Muscle layer of colon (tissue), 2 donors: ENCODE data around the gene BFSP2.
A peak's percentile ranks its signal among the peaks of the same experiment; 100 is the strongest.
"Not testable (repeated sequence)": the region's sequence is repeated elsewhere in the genome, so short reads cannot be mapped to it uniquely, and the experiment has no call there.

ENCODE experiments used
- H3K27ac ChIP-seq: one replicate; pipeline ENCODE4 v1.7.0; 2013; ENCODE audit warnings: low read depth, mild to moderate bottlenecking, low read length, moderate library complexity
- H3K27me3 ChIP-seq, 2 donors: one replicate each; pipeline ENCODE4 v1.7.0; 2013; ENCODE audit warnings: low read length in 2 of 2, mild to moderate bottlenecking in 2 of 2; ENCODE audit not compliant: insufficient read depth in 2 of 2, control insufficient read depth in 1 of 2
- H3K36me3 ChIP-seq: one replicate; pipeline ENCODE4 v1.7.0; 2013; ENCODE audit warnings: mild to moderate bottlenecking, low read length; ENCODE audit not compliant: insufficient read depth
- H3K4me1 ChIP-seq: one replicate; pipeline ENCODE4 v1.7.0; 2013; ENCODE audit warnings: mild to moderate bottlenecking, low read length; ENCODE audit not compliant: insufficient read depth
- H3K4me3 ChIP-seq, 2 donors: one replicate each; pipeline ENCODE4 v1.7.0; 2013; ENCODE audit warnings: low read length in 2 of 2, low read depth in 1 of 2, mild to moderate bottlenecking in 1 of 2, moderate library complexity in 1 of 2
- H3K9ac ChIP-seq: one replicate; pipeline ENCODE4 v1.7.0; 2013; ENCODE audit warnings: low read length
- H3K9me3 ChIP-seq: one replicate; pipeline ENCODE4 v1.7.0; 2013; ENCODE audit warnings: mild to moderate bottlenecking, low read length
- donor health status: abdominal sarcoma.
- donor health status: Adenocarcinoma of cecum.

BFSP2 gene

GRCh38 chr3:133474251-133474801 lies 74.5 kb downstream of the BFSP2 start:
- Histone ChIP-seq H3K27me3 (no peaks in the 10 kb centered on the region), H3K9ac (no peak overlapping the region), H3K36me3 (no peaks in the 10 kb centered on the region), H3K4me1 (peaks cover 16% of the 10 kb centered on the region), H3K27ac (peak overlapping the region; percentile 57), H3K9me3 (no peaks in the 10 kb centered on the region), H3K4me3 (no peak overlapping the region)

DNA sequence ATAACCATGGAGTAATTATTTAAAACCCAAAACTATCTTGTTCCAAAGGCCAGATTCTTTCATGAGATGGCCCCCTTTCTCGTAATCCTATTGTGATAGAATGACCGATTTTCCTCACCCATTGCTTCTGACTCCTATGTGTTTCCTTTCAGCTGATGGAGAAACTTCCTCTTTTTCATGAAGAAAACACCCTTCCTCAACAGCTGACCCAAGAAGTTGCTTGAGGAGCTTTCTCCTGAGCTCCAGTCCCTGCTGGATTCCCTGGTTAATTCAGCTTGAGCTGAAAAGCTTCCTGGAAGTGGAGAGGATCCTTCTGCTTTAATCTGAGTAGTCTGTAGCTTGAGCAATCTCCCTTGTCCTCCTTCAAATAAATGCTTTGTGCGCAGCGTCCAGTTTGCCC lies 75.0 kb downstream of the BFSP2 start:
- Histone ChIP-seq H3K27ac (peak overlapping the region; percentile 57), H3K9ac (no peak overlapping the region), H3K27me3 (no peaks in the 10 kb centered on the region), H3K9me3 (no peaks in the 10 kb centered on the region), H3K36me3 (no peaks in the 10 kb centered on the region), H3K4me3 (no peak overlapping the region), H3K4me1 (peaks cover 16% of the 10 kb centered on the region)

DNA sequence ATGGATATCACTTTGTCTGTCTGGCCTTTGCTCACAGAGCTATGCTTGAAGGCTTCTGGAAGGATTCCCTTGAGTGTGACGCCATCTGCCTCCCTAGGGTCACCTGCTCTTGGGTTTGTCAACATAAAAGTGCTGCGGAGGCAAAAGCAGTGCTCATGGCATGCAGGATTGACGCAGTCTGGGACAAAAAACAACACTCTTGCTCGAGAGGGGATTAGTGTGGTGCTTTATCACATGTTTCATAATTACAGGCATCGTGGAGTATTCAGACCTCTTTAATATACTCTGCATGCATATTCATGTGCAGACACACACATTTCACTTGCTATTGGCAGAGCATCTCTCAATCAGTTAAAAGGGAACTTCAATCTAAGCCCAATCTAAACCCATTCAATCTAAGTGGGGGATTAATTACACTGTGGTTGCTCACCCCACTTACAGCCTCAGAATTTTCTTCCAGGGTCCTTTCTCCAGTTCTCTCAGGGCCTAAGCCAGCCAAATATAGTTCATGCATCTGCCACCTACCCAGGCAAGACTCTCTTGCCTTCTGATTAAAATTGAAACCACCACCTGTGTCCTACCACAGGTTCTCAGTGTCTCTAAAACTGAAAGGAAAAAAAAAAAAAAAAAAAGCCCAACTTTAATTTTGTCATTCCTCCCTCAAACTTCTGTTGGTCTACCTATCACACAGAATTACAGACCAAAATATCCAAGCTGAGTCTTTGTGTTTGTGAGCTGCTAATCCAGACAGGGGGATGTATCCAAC lies 75.6 kb downstream of the BFSP2 start:
- peak overlapping the region; percentile 57 for H3K27ac ChIP-seq
- H3K27me3 ChIP-seq = no peaks in the 10 kb centered on the region
- no peak overlapping the region for H3K9ac ChIP-seq
- H3K9me3 ChIP-seq = no peaks in the 10 kb centered on the region
- peaks cover 16% of the 10 kb centered on the region for H3K4me1 ChIP-seq
- no peak overlapping the region for H3K4me3 ChIP-seq
- H3K36me3 ChIP-seq = no peaks in the 10 kb centered on the region

GRCh38 chr3:133476971-133477375 lies 77.1 kb downstream of the BFSP2 start:
- no peak overlapping the region for H3K9ac ChIP-seq
- no peaks in the 10 kb centered on the region for H3K9me3 ChIP-seq
- no peak overlapping the region for H3K27ac ChIP-seq
- peaks cover 16% of the 10 kb centered on the region for H3K4me1 ChIP-seq
- no peaks in the 10 kb centered on the region for H3K36me3 ChIP-seq
- H3K4me3 ChIP-seq = no peak overlapping the region
- H3K27me3 ChIP-seq = no peaks in the 10 kb centered on the region

- no peak overlapping the region for H3K27ac ChIP-seq
- no peak overlapping the region for H3K9ac ChIP-seq
- peaks cover 16% of the 10 kb centered on the region for H3K4me1 ChIP-seq
Observed at GRCh38 chr3:133477487-133477886, 77.6 kb downstream of the BFSP2 start.

GRCh38 chr3:133478624-133479023 lies 78.8 kb downstream of the BFSP2 start:
- Histone ChIP-seq H3K4me1 (peaks cover 16% of the 10 kb centered on the region), H3K36me3 (no peaks in the 10 kb centered on the region), H3K4me3 (no peak overlapping the region), H3K27me3 (no peaks in the 10 kb centered on the region), H3K9ac (no peak overlapping the region), H3K9me3 (no peaks in the 10 kb centered on the region), H3K27ac (no peak overlapping the region)

More at GRCh38 chr3:133477487-133477886, 77.6 kb downstream of the BFSP2 start:
- H3K9me3 ChIP-seq = no peaks in the 10 kb centered on the region
- H3K4me3 ChIP-seq = no peak overlapping the region
- H3K36me3 ChIP-seq = no peaks in the 10 kb centered on the region
- H3K27me3 ChIP-seq = no peaks in the 10 kb centered on the region

DNA sequence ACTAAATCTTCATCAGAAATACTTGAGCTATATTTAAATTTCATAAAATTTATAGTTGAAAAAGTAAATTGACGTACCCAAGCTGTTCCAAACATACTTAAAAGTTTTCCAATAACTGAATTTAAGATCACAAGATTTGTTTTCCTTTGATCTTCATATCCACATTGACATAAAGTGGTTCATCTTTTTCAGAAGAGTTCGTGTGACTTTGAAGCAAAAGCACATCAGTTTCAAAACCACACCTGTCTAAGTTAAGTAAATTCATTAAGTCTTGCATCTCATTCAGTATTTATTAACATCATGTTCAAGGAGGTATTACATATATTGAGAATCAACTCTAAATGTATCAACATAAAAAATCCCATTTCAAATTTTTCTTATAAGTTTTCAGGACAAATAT lies 79.5 kb downstream of the BFSP2 start:
- Histone ChIP-seq H3K4me1 (peaks cover 9% of the 10 kb centered on the region), H3K9me3 (no peaks in the 10 kb centered on the region), H3K27me3 (no peaks in the 10 kb centered on the region), H3K27ac (no peak overlapping the region), H3K9ac (no peak overlapping the region), H3K36me3 (no peaks in the 10 kb centered on the region), H3K4me3 (no peak overlapping the region)

DNA sequence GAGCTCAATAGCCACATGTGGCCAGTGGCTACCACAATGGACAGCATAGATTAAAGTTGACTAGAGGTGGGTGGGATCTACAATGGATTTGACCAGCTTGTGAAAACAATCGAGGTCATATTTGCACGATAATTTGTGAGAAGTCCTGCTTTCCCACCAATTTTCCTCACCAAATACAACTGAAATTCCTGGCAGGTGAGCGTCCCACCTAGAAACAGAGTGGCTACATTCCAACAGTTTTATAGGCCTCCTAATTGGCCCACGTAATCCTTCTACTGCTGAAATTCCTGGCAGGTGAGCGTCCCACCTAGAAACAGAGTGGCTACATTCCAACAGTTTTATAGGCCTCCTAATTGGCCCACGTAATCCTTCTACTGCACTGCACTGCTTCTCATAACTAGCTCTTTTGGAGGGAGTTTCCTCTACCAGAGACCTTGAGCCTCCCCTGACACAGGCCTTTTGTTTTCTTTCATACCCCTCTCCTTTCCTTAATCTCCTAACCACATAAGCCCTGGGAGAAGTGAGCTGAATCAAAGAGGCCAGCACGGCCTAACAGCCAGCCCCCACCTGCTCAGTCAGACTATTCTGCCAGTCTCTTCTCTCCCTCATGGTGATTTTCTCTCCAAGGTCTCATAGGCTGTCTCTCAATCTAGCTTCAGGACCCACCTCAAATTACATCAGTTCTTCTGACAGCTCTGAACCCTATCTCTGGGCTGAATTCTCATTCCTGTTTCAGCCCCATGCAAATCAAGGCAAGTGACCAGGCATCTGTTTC lies 80.2 kb downstream of the BFSP2 start:
- H3K27ac ChIP-seq = no peak overlapping the region
- H3K4me1 ChIP-seq = peaks cover 2% of the 10 kb centered on the region
- H3K9ac ChIP-seq = no peak overlapping the region
- H3K9me3 ChIP-seq = no peaks in the 10 kb centered on the region
- H3K27me3 ChIP-seq = no peaks in the 10 kb centered on the region
- H3K36me3 ChIP-seq = no peaks in the 10 kb centered on the region
- H3K4me3 ChIP-seq = no peak overlapping the region

- not testable (repeated sequence) for H3K36me3 ChIP-seq, H3K27ac ChIP-seq, H3K27me3 ChIP-seq, H3K4me3 ChIP-seq, H3K4me1 ChIP-seq, H3K9me3 ChIP-seq, H3K9ac ChIP-seq
Observed at GRCh38 chr3:133482474-133482873, 82.6 kb downstream of the BFSP2 start.

DNA sequence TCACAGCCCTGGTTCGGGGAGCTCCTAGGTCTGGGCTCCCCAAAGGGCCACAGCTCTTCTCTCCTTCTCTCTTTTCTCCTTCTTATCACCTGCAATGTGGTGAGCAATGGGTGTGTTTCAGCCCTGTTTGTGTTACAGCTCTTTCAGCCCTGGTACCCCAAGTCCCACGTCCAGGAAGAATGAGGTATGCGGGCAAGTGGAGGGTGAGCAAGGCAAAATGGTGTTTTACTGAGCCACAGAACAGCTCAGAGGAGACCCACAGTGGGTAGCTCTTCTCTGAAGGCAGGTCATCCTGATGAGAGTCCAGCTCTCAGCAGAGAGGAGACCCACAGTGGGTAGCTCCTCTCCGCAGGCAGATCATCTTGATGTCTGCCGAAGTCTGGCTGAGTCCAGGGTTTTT lies 86.8 kb downstream of the BFSP2 start:
- no peaks in the 10 kb centered on the region for H3K27me3 ChIP-seq
- H3K4me1 ChIP-seq = no peaks in the 10 kb centered on the region
- no peak overlapping the region for H3K27ac ChIP-seq
- no peaks in the 10 kb centered on the region for H3K36me3 ChIP-seq
- no peak overlapping the region for H3K9ac ChIP-seq
- H3K4me3 ChIP-seq = no peak overlapping the region
- H3K9me3 ChIP-seq = no peaks in the 10 kb centered on the region

DNA sequence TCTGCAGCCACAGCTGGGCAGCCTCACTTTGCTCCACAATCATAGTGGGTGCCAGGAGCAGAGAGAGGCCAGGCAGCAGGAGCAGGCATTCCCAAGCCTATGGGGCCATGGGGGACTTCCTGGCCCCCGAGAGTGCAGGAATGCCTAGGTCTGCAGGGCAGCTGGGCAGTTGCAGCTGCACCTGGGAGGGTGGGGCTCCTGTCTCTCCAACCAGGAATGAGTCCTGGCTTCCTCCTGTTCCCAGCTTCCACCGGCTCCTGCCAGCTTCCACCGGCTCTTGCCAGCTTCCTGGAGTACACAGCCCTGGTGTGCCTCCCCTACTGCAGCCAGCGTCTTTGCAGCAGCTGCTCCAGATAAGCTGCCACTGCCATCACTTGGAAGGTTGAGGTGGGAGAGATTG lies 87.3 kb downstream of the BFSP2 start:
- Histone ChIP-seq H3K9me3 (no peaks in the 10 kb centered on the region), H3K4me1 (no peaks in the 10 kb centered on the region), H3K4me3 (no peak overlapping the region), H3K9ac (no peak overlapping the region), H3K27ac (no peak overlapping the region), H3K36me3 (no peaks in the 10 kb centered on the region), H3K27me3 (no peaks in the 10 kb centered on the region)
